HG03045 (cell line): ENCODE measurements around the gene CCDC13.

Source experiments
- ATAC-seq: cut with Tn5 transposase; IDR thresholded peaks from one replicate; pipeline ENCODE4 v1.9.1; 2021; ENCODE audit warnings: mild to moderate bottlenecking, moderate library complexity; ENCODE audit not compliant: unreplicated experiment

CCDC13 gene

DNA sequence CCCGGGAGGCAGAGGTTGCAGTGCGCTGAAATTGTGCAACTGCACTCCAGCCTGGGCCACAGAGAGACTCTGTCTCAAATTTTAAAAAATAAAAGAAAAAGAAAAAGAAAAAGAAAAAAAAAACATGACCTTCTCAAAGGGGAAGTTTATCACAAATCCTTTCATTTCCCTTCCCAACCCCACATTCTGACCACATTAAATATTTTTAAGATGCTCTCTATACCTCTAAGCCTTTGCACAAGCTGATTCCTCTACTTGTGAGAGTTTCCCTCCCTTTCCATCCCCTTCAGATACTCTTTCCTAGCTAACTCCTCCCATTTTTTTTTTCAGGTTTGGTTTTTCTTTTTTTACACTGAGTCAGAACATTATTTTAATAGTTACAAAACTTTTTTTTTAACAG is 27.2 kb upstream of the CCDC13 start:
- no peak for ATAC-seq

DNA sequence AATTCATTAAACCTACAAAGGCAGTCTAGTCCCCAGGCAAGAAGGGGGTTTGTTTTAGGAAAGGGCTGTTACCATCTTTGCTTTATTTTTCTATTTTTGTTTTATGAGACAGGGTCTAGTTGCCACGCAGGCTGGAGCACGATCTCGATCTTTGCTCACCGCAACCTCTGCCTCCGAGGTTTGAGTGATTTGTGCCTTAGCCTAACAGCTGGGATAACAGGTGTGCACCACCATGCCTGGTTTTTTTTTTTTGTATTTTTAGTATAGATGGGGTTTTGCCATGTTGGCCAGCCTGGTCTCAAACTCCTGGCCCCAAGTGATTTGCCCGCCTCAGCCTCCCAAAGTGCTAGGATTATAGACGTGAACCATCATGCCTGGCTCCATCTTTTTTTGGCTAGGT is 26.3 kb upstream of the CCDC13 start:
- no peak for ATAC-seq

DNA sequence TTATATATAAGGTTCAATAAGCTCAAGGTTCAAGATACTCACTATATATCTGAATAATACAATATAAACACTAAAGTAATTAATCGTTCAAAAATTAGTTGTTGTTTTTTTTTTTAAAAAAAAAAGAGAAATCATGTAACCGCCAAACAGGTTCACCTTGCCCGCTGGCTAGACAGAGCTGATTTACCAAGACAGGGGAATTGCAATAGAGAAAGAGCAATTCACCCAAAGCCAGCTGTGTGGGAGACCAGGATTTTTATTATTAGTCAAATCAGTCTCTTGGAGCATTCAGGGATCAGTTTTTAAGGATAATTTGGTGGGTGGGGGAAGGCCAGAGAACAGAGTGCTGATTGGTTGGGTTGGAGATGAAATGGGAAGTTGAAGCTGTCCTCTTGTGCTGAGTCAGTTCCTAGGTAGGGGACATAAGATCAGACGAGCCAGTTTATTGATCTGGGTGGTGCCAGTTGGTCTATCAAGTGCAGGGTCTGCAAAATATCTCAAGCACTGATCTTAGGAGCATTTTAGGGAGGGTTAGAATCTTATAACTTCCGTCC is 23.4 kb upstream of the CCDC13 start:
- ATAC-seq, result no peak

DNA sequence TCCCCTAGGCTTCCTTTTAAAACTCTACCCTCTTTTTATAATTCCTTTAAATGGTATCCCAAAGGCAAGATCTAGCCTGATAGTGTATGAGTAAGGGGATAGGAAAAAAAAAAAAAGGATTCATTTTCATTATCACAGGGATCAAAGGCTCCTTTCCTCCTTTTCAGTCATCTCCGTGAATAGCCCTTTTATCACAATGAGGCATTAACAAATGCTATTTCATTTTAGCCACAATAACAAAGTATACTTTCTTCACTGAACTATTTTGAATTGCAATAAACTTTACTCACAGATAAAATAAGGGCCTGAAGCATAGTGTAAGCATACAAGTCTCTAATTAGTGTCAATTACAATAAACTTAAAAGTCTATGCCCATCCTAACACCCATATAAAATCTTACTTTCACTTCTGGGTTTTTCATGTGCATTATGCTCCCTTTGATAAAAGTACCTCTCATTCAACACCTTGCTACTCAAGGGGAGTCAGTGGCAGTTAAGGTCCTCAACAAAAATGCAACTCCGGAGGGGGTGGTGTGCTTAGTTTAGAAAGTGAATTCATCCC is 22.6 kb upstream of the CCDC13 start:
- no peak for ATAC-seq

DNA sequence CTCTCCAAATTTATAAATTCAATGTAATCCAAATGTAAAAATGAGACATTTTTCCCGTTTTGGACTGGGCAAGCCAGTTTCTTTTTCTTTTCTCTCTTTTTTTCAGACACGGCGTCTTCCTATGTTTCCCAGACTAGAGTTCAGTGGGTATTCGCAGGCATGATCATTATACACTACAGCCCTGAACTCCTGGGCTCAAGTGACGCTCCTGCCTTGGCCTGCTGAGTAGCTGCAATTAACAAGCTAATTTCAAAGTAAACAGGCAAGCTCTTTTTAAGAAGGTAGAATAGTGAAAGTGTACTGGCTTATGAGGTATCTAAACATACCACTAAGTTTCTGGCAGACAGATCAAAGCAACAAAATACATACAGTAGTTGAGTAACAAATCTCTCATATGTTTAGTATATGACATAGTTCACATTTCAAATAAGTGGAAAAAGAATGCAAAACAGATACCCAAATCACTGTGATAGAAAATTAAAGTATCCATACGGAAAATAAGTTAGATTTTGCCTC is 17.7 kb upstream of the CCDC13 start:
- ATAC-seq, result no peak

DNA sequence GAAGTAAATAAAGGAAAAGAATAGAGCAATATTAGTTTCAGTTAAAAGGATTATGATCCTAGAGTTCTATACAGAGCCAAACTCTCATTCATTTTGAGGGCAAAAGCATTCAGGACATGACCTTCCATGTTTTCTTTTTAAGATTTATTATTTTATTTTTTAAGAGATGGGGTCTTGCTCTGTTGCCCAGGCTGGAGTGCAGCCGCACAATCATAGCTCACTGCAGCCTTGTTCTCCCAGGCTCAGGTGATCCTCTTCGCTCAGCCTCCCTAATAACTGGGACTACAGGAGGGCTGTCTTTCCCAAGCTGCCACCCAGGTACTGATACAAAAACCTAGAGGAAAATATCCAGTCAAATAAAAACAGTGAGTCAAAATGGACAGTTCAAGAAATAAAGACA is 13.6 kb upstream of the CCDC13 start:
- ATAC-seq, result no peak

DNA sequence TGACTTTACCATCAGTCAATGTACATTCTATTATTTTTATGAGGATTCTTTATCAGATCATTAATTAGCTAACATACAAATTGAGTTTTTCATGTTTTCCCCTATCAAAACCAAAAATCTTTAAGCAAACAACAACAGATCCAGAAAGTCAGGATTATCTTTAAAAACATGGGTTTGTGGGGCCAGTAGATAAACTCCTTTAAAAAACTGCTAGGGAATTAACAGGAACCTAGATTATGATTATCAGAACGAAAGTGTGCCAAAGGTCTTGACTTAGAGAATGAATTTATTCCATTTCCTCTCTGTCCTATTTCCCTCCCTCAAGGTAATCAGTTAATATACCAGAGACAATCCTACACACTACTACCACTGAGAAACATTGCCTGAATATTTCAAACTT is 13.2 kb upstream of the CCDC13 start:
- no peak for ATAC-seq

DNA sequence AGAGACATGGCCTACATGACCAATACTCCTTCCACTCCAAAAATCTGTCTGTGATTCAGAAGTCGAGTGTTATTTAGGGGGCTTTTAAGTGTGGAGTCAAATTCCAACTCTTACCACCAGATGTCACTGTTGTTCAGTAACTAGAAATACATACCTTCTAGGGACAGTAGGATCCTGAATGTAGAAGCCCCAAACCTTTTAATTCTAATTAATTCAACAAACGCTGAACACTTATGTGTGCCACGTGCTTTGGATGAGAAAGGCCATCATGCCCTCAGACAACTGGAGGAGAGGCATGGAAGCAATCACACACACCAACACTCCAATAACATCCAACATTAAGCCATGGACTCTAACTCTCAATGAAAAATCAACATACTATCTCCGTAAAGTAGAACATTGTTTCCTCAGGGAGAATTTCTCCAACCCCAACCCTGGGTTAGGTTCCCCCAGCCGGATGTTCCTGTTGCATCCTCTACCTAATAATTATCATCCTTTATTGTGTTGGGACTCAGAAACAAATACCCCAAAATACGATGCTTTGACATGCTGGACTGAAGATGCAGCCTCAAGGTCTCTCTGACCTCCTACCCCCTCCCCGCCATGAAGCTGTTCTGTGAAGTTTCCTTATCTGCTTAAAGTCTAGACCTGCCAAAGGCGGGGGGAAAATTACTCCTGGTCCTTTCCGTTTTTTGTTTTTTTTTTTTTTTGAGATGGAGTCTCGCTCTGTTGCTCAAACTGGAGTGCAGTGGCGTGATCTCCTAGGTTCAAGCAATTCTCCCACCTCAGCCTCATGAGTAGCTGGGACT is 8.0 kb upstream of the CCDC13 start:
- ATAC-seq, result peak; percentile 68

DNA sequence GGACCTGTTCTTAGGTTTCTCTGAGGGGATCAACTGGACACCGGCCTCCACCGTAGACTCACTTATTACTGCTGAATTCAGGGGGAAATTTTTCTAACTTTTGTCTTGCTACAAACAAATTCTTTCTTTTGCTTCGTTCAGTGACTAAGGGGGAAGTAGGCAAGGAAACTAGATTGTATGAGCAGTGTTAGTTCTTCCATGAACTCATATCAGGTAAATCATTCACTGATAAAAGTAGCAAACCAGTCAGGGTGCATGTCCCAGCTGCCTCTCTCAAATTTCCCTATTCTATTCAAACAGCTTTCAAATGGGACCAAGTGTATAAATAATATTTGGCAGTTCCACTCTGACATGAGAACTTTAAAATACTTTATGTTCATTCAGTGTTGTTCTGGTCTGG is 7.3 kb upstream of the CCDC13 start:
- no peak for ATAC-seq

DNA sequence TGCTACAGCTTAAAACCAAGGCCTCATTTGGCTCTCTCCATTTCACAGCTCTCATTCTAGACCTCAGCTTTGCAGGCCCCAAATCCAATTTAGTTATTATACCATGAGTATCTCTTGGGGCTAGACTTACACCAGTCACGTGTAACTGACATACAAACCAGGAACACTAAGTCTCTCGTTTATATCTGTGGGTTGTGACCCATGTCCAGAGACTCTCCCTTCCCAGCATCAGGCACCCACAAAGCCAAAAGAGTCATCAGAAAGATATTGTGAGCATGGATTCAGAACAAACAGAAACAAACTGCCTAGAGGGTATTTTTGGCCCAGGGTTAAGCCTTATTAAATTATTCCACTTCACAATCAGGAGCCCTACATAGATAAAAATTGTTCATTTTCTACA is 5.6 kb upstream of the CCDC13 start:
- ATAC-seq, result no peak

DNA sequence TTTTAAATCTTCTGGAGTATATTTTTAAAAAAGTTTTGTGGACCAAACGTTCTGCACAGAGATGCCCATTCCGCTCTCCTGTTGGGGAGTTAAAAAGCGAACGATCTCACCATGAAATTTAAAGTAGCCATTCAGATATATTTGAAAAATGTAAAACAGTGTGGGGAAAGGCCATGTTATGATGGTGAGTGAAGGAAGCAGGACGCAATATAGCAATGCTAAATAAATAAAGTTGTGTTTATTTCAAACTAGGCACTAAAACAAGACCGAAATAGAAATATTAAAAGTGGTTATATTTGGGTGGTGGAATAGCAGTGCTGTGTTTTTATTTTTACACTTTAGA is 327 bp upstream of the CCDC13 start:
- ATAC-seq, result peak; percentile 9

DNA sequence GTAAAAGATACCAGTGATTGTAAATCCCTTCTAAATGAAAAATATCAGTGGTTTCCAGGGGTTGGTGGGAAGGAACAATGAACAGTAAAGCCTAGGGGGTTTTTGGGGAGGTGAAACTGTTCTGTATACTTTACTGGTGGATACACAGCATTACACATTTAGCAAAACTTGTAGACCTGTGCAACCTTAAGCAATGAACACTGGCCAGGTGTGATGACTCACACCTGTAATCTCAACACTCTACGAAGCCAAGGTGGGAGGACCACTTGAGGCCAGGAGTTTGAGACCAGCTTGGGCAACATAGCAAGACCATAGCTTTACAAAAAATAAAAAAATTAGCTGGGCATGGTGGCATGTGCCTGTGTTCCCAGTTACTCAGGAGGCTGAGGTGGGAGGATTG is 1.8 kb downstream of the CCDC13 start:
- ATAC-seq, result no peak

DNA sequence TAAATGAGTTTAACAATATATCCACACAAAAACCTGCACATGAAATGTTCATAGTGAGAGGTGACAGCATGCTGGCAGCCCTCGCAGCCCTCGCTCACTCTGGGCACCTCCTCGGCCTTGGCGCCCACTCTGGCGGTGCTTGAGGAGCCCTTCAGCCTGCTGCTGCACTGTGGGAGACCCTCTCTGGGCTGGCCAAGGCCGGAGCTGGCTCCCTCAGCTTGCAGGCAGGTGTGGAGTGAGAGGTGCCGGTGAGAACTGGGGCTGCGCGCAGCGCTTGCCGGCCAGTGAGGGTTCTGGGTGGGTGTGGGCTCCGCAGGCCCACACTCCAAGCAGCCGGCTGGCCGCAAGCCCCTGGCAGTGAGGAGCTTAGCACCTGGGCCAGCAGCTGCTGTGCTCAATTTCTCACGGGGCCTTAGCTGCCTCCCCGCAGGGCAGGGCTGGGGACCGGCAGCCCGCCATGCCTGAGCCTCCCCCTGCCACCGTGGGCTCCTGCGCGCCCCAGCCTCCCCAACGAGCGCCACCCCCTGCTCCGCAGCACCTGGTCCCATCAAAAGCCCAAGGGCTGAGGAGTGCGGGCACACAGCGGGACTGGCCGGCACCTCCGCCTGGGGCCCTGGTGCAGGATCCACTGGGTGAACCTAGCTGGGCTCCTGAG is 3.4 kb downstream of the CCDC13 start:
- ATAC-seq, result no peak

DNA sequence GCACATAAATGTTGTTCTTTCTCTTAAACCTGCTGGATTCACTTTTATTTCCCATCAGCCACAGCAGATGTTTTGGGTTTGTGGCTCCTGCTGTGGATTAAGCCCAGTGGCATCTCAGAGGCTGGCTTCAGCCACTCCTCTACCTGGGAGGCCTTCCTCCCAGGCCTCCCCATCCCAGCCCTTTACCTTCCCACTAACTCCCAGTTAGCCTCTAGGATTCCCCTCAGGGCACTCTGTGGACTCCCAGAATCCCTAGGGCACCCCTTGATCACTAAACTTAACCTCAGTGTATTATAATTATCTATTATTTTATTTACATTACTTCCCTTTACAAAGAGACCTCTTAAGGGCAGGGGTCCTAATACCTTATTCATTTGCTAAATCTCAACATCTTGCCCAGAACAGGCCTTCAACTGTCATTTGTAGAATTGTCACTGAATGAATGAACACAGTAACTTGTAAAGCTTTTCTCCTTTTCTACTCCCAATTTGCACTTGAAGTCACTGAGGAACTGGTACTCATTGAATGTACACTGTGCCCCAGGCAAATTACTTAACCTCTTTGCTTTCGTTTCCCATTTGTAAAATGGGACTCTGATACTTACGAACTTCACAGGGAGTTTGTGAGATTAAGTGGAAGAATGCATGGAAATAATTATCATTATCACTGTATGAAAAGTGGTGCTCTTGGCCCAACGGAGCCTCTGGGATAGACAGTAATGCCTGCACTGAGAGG is 8.3 kb downstream of the CCDC13 start:
- ATAC-seq, result no peak

DNA sequence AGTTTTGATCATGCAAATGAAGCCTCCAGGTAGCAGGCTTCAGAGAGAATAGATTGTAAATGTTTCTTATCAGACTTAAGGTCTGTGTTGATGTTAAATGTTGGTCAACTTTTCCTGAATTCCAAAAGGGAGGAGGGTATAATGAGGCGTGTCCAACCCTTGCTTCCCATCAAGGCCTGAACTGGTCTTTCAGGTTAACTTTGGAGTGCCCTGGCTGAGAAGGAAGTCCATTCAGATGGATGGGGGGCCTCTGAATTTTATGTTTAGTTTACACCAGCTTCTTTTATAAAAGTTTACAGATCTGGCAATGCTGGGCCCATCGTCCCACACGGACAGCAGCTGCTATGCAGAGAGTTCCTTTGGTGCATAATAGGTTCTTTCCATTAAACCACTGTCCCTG is 8.9 kb downstream of the CCDC13 start:
- no peak for ATAC-seq

DNA sequence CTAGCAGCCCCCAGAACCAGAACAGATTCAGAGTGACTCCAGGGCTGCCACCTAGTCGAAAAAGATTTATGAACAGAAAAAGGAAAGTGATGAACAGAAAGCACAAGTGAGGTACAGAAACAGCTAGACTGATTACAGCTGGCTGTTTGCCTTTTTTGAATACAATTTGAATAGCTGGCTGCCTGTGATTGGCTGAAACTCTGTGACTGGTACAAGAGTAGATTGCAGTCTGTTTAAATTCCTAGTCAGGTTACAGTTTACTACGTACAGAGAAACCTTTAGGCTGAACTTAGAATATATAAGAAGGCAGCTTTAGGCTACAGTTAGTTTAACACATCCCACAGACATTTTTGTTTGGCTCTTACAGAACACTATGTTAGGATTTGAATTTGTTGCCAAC is 10.0 kb downstream of the CCDC13 start:
- ATAC-seq, result no peak

DNA sequence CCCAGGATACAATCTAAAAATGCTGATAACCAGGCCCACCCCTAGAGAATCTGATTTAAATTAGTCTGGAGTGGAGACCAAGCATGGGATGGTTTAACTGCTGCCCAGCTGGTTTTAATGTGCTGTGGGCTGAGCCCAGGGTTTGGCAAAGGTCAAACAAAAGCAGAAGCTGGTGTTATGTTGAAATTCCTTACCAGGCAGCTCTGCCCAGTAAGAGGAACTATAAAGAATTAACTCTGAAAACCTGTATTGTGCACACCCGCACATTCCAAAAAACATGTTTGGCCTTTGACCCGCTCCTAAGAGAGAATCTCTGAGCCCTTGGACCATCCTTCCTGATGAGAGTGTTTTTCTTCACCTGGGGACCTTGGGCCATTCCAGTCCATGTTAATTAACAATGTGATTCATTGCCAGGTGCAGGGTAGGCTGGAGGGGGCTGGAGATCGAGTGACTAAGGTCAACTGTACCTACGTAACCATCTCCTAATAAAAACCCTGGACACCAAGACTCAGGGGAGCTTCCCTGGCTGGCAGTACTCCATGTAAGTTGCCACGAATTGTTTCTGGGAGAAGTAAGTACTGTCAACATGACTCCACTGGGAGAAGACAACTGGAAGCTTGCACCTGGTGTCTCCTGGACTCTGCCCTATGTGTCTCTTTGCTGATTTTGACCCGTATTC is 10.9 kb downstream of the CCDC13 start:
- no peak for ATAC-seq

DNA sequence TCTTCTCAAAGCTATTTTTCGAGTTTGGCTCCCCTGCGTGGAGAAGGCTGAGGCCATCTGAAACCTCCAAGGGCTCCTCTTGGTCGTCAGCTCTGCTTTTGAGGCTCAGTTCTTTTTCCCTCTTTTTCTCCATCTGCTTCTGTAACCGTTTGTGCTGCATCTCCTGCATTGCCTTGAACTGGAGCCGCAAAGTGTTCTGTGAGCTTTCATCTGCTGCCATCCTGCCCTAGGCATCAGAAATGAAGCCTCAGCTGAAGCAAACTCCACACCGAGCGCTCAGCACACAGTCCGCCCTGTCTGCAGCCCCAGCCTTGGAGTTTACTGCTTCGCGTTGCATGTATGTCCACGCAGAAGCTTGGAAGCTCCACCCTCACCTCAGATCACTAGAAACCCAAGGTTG is 14.9 kb downstream of the CCDC13 start:
- ATAC-seq, result no peak

DNA sequence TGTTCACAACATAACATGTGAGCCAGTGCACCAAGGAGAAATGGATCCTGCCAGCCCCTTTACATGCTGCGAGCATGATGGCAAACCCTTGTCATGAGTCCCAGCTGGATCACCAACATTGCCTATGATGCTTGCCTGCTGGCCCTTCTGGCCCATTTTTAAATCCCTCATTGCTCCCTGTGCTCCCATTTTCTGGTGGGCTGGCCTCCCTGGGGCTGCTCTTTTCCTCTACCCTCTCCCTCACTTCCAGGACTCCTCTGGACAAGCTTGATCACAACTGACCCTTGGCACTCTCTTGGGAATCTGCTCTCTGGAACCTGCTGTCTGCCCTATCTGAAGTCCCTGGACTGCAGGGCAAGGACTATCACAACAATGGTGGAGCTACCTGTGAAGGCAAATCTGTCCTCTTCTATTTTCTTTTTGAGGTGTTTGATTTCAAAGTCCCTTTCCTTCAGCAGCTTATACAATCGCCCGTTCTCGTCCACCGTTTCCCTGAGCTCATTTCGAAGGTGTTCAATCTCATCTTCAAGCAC is 16.3 kb downstream of the CCDC13 start:
- ATAC-seq, result no peak
